Glutamatergic neuron (in vitro differentiated cells): ENCODE measurements around the gene WNT5A. TPM values are rescaled to one million over a fixed set of nuclear protein-coding genes. Genes with fewer than 3 reads are reported as not detected.

Source experiments
- DNase-seq: peaks from one replicate; pipeline ENCODE4 v3.0.0; 2022
- H3K27ac Mint-ChIP-seq: one replicate; pipeline ENCODE4 v1.8.0; 2020; ENCODE audit warnings: mild to moderate bottlenecking, mixed read lengths, inconsistent platforms; ENCODE audit not compliant: unreplicated experiment
- H3K27me3 Mint-ChIP-seq: one replicate; pipeline ENCODE4 v1.8.0; 2020; ENCODE audit warnings: mild to moderate bottlenecking, moderate library complexity, mixed read lengths, inconsistent platforms; ENCODE audit not compliant: unreplicated experiment
- H3K36me3 Mint-ChIP-seq: one replicate; pipeline ENCODE4 v1.8.0; 2020; ENCODE audit warnings: mild to moderate bottlenecking, mixed read lengths, inconsistent platforms; ENCODE audit not compliant: unreplicated experiment
- H3K4me1 Mint-ChIP-seq: one replicate; pipeline ENCODE4 v1.8.0; 2020; ENCODE audit warnings: mild to moderate bottlenecking, low read depth, mixed read lengths, inconsistent platforms; ENCODE audit not compliant: unreplicated experiment
- H3K4me3 Mint-ChIP-seq: one replicate; pipeline ENCODE4 v1.8.0; 2020; ENCODE audit warnings: mild to moderate bottlenecking, mixed read lengths, inconsistent platforms; ENCODE audit not compliant: unreplicated experiment
- H3K9me3 Mint-ChIP-seq: one replicate; pipeline ENCODE4 v1.8.0; 2020; ENCODE audit warnings: mild to moderate bottlenecking, moderate library complexity, mixed read lengths, inconsistent platforms; ENCODE audit not compliant: unreplicated experiment
- CTCF ChIP-seq: fragments of 200-600 bp; sonication (generic); IDR thresholded peaks from one replicate; pipeline ENCODE4 v1.5.0; 2021; ENCODE audit not compliant: partially characterized antibody, unreplicated experiment
- total RNA-seq: library from RNA; stranded (reverse); fragmentation: NEBNext Ultra II Directional; extraction: Animal tissue kit (Norgen Biotek cat#: 25700); gene quantifications from one replicate; pipeline ENCODE4 v1.2.1, GENCODE V29; 2021; ENCODE audit not compliant: unreplicated experiment

WNT5A gene
- total RNA-seq, 1 donor from 2014 or later, result 0.76 TPM

- no peak overlapping the region for H3K27ac Mint-ChIP-seq
- DNase-seq, result no peak
- H3K36me3 Mint-ChIP-seq, result no peaks in the 10 kb centered on the region
- peaks cover 2% of the 10 kb centered on the region for H3K27me3 Mint-ChIP-seq
- no peak for TF ChIP-seq CTCF
- no peak overlapping the region for H3K4me3 Mint-ChIP-seq
- H3K4me1 Mint-ChIP-seq, result no peaks in the 10 kb centered on the region
- no peaks in the 10 kb centered on the region for H3K9me3 Mint-ChIP-seq
Measured at GRCh38 chr3:55461896-55462295, 25.2 kb downstream of the WNT5A start.

GRCh38 chr3:55459838-55460237, 27.3 kb downstream of the WNT5A start:
- Mint-ChIP-seq H3K4me1 (peaks cover 3% of the 10 kb centered on the region), H3K27me3 (no peaks in the 10 kb centered on the region), H3K4me3 (no peak overlapping the region), H3K9me3 (no peaks in the 10 kb centered on the region), H3K36me3 (no peaks in the 10 kb centered on the region), H3K27ac (no peak overlapping the region)
- no peak for TF ChIP-seq CTCF
- no peak for DNase-seq

GRCh38 chr3:55458181-55458790, 28.8 kb downstream of the WNT5A start:
- Mint-ChIP-seq H3K4me3 (no peak overlapping the region), H3K27ac (no peak overlapping the region), H3K9me3 (no peaks in the 10 kb centered on the region), H3K27me3 (no peaks in the 10 kb centered on the region), H3K4me1 (peaks cover 3% of the 10 kb centered on the region), H3K36me3 (no peaks in the 10 kb centered on the region)
- no peak for DNase-seq
- no peak for TF ChIP-seq CTCF

- Mint-ChIP-seq H3K27me3 (peaks cover 3% of the 10 kb centered on the region), H3K4me1 (peaks cover 3% of the 10 kb centered on the region), H3K36me3 (no peaks in the 10 kb centered on the region), H3K27ac (no peak overlapping the region), H3K4me3 (no peak overlapping the region), H3K9me3 (no peaks in the 10 kb centered on the region)
- no peak for TF ChIP-seq CTCF
- DNase-seq, result no peak
Measured at GRCh38 chr3:55455915-55456314, 31.2 kb downstream of the WNT5A start.

GRCh38 chr3:55454611-55455010, 32.5 kb downstream of the WNT5A start:
- no peaks in the 10 kb centered on the region for H3K9me3 Mint-ChIP-seq
- TF ChIP-seq CTCF, result no peak
- H3K36me3 Mint-ChIP-seq, result no peaks in the 10 kb centered on the region
- H3K4me3 Mint-ChIP-seq, result no peak overlapping the region
- no peak overlapping the region for H3K27ac Mint-ChIP-seq
- peaks cover 3% of the 10 kb centered on the region for H3K27me3 Mint-ChIP-seq
- H3K4me1 Mint-ChIP-seq, result peaks cover 3% of the 10 kb centered on the region
- no peak for DNase-seq
